HCT116 (cell line): Measurements from ENCODE around the gene SNTB2. TPM values are rescaled to one million over a fixed set of nuclear protein-coding genes. Genes with fewer than 3 reads are reported as not detected.
A peak's percentile ranks its signal among the peaks of the same experiment; 100 is the strongest.

Source experiments
- ATAC-seq: fragments of 200-7000 bp; cut with Tn5 transposase; 2 replicates; pipeline ENCODE4 v1.9.1; 2020; ENCODE audit warnings: mild to moderate bottlenecking, moderate library complexity
- BruUV-seq: library from RNA; stranded (reverse); fragments of 400-500 nt; replicated peaks from 2 replicates; lab custom pipeline; 2021; lab: Mats Ljungman, UMichigan
- CTCF ChIA-PET: fragments of 300-600 bp; sonication (Branson Sonifier 250); formaldehyde crosslinking; loops from one replicate; lab custom pipeline; 2021; ENCODE audit warnings: antibody characterized with exemption; lab: Charles Lee
- POLR2A ChIA-PET: fragments of 300-600, 350-600 bp; sonication (Branson Sonifier 250); formaldehyde crosslinking; loops from one replicate; lab custom pipeline; 2021; ENCODE audit warnings: antibody characterized with exemption; lab: Charles Lee
- RAD21 ChIA-PET, 2 experiments: fragments of 300-600 bp; sonication (Branson Sonifier 250); formaldehyde crosslinking; loops; one replicate each; lab custom pipeline; 2023; ENCODE audit warnings: low total read pairs in 2 of 2; ENCODE audit not compliant: uncharacterized antibody in 2 of 2, unreplicated experiment in 2 of 2, low non-redundant PET in 1 of 2; lab: Charles Lee
- DNase-seq: peaks from one replicate; pipeline ENCODE4 v3.0.0-alpha.2; 2010; ENCODE audit warnings: low read depth, low spot score
- H2AFZ ChIP-seq: fragments of 200-600 bp; shearing (Covaris generic), sonication (generic); 2 replicates; pipeline ENCODE4 v1.6.1; 2017; ENCODE audit warnings: low read depth, mixed run types, mixed read lengths, antibody characterized with exemption, low read length; ENCODE audit not compliant: poor library complexity, severe bottlenecking
- H3K27ac ChIP-seq: 2 replicates; pipeline ENCODE4 v1.5.1; 2012; ENCODE audit warnings: low read depth, low read length
- H3K27me3 ChIP-seq: fragments of 200-600 bp; sonication (generic); 2 replicates; pipeline ENCODE4 v1.6.1; 2016; ENCODE audit warnings: mixed run types, low read length, mixed read lengths; ENCODE audit not compliant: insufficient read depth
- H3K36me3 ChIP-seq, 2 experiments: fragments of 200-500 bp in 1 of 2; fragments of 200-600 bp in 1 of 2; sonication (Bioruptor generic) in 1 of 2; sonication (generic) in 1 of 2; 2 replicates each; pipeline versions ENCODE4 v1.5.1 to v1.6.1; 2014 to 2016; ENCODE audit warnings: low read length in 2 of 2, inconsistent platforms in 1 of 2, mixed read lengths in 1 of 2, mixed run types in 1 of 2; ENCODE audit not compliant: insufficient read depth in 2 of 2, control insufficient read depth in 1 of 2
- H3K4me1 ChIP-seq, 2 experiments: fragments of 200-600 bp in 1 of 2; sonication (generic) in 1 of 2; 2 replicates each; pipeline versions ENCODE4 v1.5.1 to v1.6.1; 2012 to 2017; ENCODE audit warnings: low read length in 2 of 2, inconsistent platforms in 1 of 2, mild to moderate bottlenecking in 1 of 2, mixed read lengths in 1 of 2, mixed run types in 1 of 2, moderate library complexity in 1 of 2; ENCODE audit not compliant: insufficient read depth in 2 of 2, control insufficient read depth in 1 of 2
- H3K4me2 ChIP-seq: fragments of 200-600 bp; sonication (generic); 2 replicates; pipeline ENCODE4 v1.6.1; 2017; ENCODE audit warnings: mixed run types, low read length, mixed read lengths
- H3K4me3 ChIP-seq, 2 experiments: fragments of 200-600 bp in 1 of 2; sonication (generic) in 1 of 2; replicated peaks in 1 of 2; 2 replicates each; pipeline ENCODE4 v1.5.1; 2011 to 2016; ENCODE audit warnings: low read length in 2 of 2, control low read depth in 1 of 2, low read depth in 1 of 2, mild to moderate bottlenecking in 1 of 2, mixed read lengths in 1 of 2, mixed run types in 1 of 2
- H3K79me2 ChIP-seq: fragments of 200-600 bp; sonication (generic); 2 replicates; pipeline ENCODE4 v1.6.1; 2017; ENCODE audit warnings: mild to moderate bottlenecking, mixed run types, low read length, moderate library complexity, mixed read lengths; ENCODE audit not compliant: insufficient read depth
- H3K9ac ChIP-seq: fragments of 200-600 bp; sonication (generic); 2 replicates; pipeline ENCODE4 v1.6.1; 2016; ENCODE audit warnings: low read length, mixed read lengths
- H3K9me2 ChIP-seq: fragments of 200-600 bp; sonication (generic), shearing (Covaris generic); 2 replicates; pipeline ENCODE4 v1.6.1; 2017; ENCODE audit warnings: mixed run types, mild to moderate bottlenecking, moderate library complexity; ENCODE audit not compliant: insufficient read depth
- H3K9me3 ChIP-seq, 2 experiments: fragments of 200-500 bp in 1 of 2; fragments of 200-600 bp in 1 of 2; sonication (Bioruptor generic) in 1 of 2; sonication (generic) in 1 of 2; 2 replicates each; pipeline ENCODE4 v1.6.1; 2014 to 2017; ENCODE audit warnings: low read length in 2 of 2, mixed read lengths in 2 of 2, inconsistent platforms in 1 of 2, low read depth in 1 of 2, mild to moderate bottlenecking in 1 of 2, mixed run types in 1 of 2, moderate library complexity in 1 of 2; ENCODE audit not compliant: control insufficient read depth in 1 of 2, insufficient read depth in 1 of 2
- H4K20me1 ChIP-seq: fragments of 200-600 bp; sonication (generic), shearing (Covaris generic); 2 replicates; pipeline ENCODE4 v1.6.1; 2017; ENCODE audit warnings: mixed run types, mild to moderate bottlenecking, moderate library complexity; ENCODE audit not compliant: insufficient read depth
- ELF1 ChIP-seq: IDR thresholded peaks from 2 replicates; pipeline ENCODE4 v1.6.1; 2012; ENCODE audit warnings: low read depth, borderline replicate concordance
- EZH2 ChIP-seq: fragments of 200-600 bp; sonication (generic); IDR thresholded peaks from 2 replicates; pipeline ENCODE4 v1.6.1; 2017; ENCODE audit warnings: antibody characterized with exemption, mixed run types
- EZH2phosphoT487 ChIP-seq: fragments of 200-600 bp; IDR thresholded peaks from 2 replicates; pipeline ENCODE4 v1.6.1; 2018; ENCODE audit warnings: antibody characterized with exemption, borderline replicate concordance
- JUND ChIP-seq: IDR thresholded peaks from 2 replicates; pipeline ENCODE4 v1.6.1; 2012
- POLR2A ChIP-seq: IDR thresholded peaks from 2 replicates; pipeline ENCODE4 v1.7.0; 2011; ENCODE audit warnings: borderline replicate concordance; ENCODE audit not compliant: insufficient read depth, insufficient read length; ENCODE audit errors: extremely low read depth
- POLR2AphosphoS5 ChIP-seq: IDR thresholded peaks from 2 replicates; pipeline ENCODE4 v1.6.1; 2011; ENCODE audit warnings: mild to moderate bottlenecking, low read depth, low read length, moderate library complexity
- RAD21 ChIP-seq: IDR thresholded peaks from 2 replicates; pipeline ENCODE4 v1.6.1; 2012; ENCODE audit warnings: low read depth, mild to moderate bottlenecking
- SIN3A ChIP-seq: IDR thresholded peaks from 2 replicates; pipeline ENCODE4 v1.6.1; 2012; ENCODE audit warnings: low read depth
- SP1 ChIP-seq: IDR thresholded peaks from 2 replicates; pipeline ENCODE4 v1.6.1; 2012; ENCODE audit warnings: low read depth
- SRF ChIP-seq: IDR thresholded peaks from 2 replicates; pipeline ENCODE4 v1.6.1; 2012; ENCODE audit warnings: low read depth
- ZFX ChIP-seq: fragments of 450-650 bp; IDR thresholded peaks from 2 replicates; pipeline ENCODE4 v1.6.1; 2017
- ZNF274 ChIP-seq: fragments of 200-500 bp; sonication (Bioruptor generic); IDR thresholded peaks from 2 replicates; pipeline ENCODE4 v1.6.1; 2014; ENCODE audit warnings: mild to moderate bottlenecking, low read depth, low read length, inconsistent platforms
- intact Hi-C: fragments of 100-400 bp; cut with micrococcal nuclease; formaldehyde crosslinking; loops from 2 replicates; pipeline ENCODE4 v1.10.0; 2022
- total RNA-seq: library from RNA; stranded (reverse); gene quantifications from one replicate; pipeline ENCODE4 v1.2.1, GENCODE V29; 2021; ENCODE audit not compliant: unreplicated experiment
- TF ChIP-seq, protein P1 (sequence below): IDR thresholded peaks from 2 replicates; pipeline ENCODE4 v1.6.1; 2012

Gene SNTB2
- total RNA-seq, 1 experiment from 2014 or later, result 38.1 TPM

DNA sequence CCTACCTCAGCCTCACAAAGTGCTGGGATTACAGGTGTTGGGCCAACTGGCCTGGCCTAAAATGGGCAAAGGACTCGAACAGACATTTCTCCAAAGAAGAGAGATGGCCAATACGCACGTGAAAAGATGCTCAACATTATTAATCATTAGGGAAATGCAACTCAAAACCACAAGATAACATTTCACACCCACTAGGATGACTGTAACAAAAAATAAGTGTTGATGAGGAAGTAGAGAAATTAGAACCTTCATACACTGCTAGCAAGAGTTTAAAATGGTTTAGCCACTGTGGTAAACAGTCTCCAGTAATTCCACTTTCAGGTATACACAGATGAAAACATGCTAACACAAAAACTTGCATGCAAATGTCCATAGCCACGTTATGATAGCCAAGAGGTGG is 159.0 kb downstream of the SNTB2 start:
- H3K36me3 ChIP-seq, result peaks cover 14 to 35% of the 10 kb centered on the region in 2 experiments; a peak in 3 of 4 replicates
- peaks cover 2 to 18% of the 10 kb centered on the region in 2 experiments; a peak in 3 of 4 replicates for H3K4me1 ChIP-seq
- peaks cover 33% of the 10 kb centered on the region for H3K79me2 ChIP-seq
- H3K9ac ChIP-seq, result no peak overlapping the region
- H3K4me3 ChIP-seq, result no peak overlapping the region
- ChIA-PET POLR2A (no interaction called here), CTCF (no interaction called here), RAD21 (no interaction called here)
- intact Hi-C loops, result no loop called here
- TF ChIP-seq SP1 (no peak), RAD21 (no peak), EZH2phosphoT487 (no peak), SIN3A (no peak), SRF (no peak), ZFX (no peak), JUND (no peak), ELF1 (no peak), POLR2A (no peak), EZH2 (no peak)
- TF ChIP-seq, protein P1, sequence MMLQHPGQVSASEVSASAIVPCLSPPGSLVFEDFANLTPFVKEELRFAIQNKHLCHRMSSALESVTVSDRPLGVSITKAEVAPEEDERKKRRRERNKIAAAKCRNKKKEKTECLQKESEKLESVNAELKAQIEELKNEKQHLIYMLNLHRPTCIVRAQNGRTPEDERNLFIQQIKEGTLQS, result no peak
- H3K27me3 ChIP-seq, result no peaks in the 10 kb centered on the region
- TSS peak; percentile 20 for BruUV-seq
- DNase-seq (no peak), ATAC-seq (no peak)
- no peaks in the 10 kb centered on the region; the same call in 1 of the 2 replicates for H4K20me1 ChIP-seq
- no peaks in the 10 kb centered on the region for H3K9me2 ChIP-seq
- no peaks in the 10 kb centered on the region for H3K9me3 ChIP-seq
- H3K4me2 ChIP-seq, result no peak overlapping the region
- no peak overlapping the region for H3K27ac ChIP-seq
- H2AFZ ChIP-seq, result no peak overlapping the region

- Histone ChIP-seq H3K4me2 (no peak overlapping the region), H3K27ac (no peak overlapping the region)
- intact Hi-C loops, result no loop called here
- no peak for TF ChIP-seq ZNF274
- TF ChIP-seq POLR2AphosphoS5, result peak; percentile 23; the same call in 1 of the 2 replicates
- TF ChIP-seq, all 23 proteins: peak for 1
- Histone ChIP-seq H3K4me1 (peaks cover 0 to 10% of the 10 kb centered on the region in 2 experiments; a peak in 2 of 4 replicates), H3K36me3 (peaks cover 15 to 27% of the 10 kb centered on the region in 2 experiments; a peak in 3 of 4 replicates), H3K4me3 (no peak overlapping the region), H3K9me2 (no peaks in the 10 kb centered on the region), H3K9ac (no peak overlapping the region), H2AFZ (no peak overlapping the region), H4K20me1 (no peaks in the 10 kb centered on the region; the same call in 1 of the 2 replicates), H3K79me2 (peaks cover 26% of the 10 kb centered on the region), H3K9me3 (no peaks in the 10 kb centered on the region), H3K27me3 (no peaks in the 10 kb centered on the region)
- BruUV-seq, result no TSS peak
- RAD21 ChIA-PET, result no interaction called here
- ATAC-seq (peak; percentile 28; the same call in 1 of the 2 replicates), DNase-seq (no peak)
- POLR2A ChIA-PET, result no interaction called here
- CTCF ChIA-PET, result no interaction called here
These were observed 159.7 kb downstream of the SNTB2 start for GRCh38 chr16:69346683-69347082.
